ENCODE results near the gene CLDN6.

GRCh38 chr16:3063625-3064386, 45.8 kb upstream of the CLDN6 start:
- TF ChIP-seq CTCF (conservative IDR thresholded peaks at IDR 0.05 in 1 of 2, IDR thresholded peaks at IDR 0.05 in 1 of 2; ENCODE audit: extremely low read depth in 1 of 2, insufficient read depth in 1 of 2, low read depth in 1 of 2, low read length in 2 of 2), result no peak
- no peak for TF ChIP-seq EZH2 (IDR thresholded peaks at IDR 0.05; ENCODE audit: borderline replicate concordance, low read length)

All from mammary epithelial cell (primary cell).